Thyroid gland (tissue), 4 donors: ENCODE data around the gene ASB8.

Experiments used
- POLR2A ChIP-seq, 2 donors: fragments of 450-650 bp; IDR thresholded peaks; one replicate each; pipeline ENCODE4 v1.6.1; 2017; ENCODE audit warnings: antibody characterized with exemption in 2 of 2, mild to moderate bottlenecking in 2 of 2, moderate library complexity in 1 of 2
- TF ChIP-seq, protein P1 (sequence below), 6 experiments: fragments of 200-600 bp in 3 of 6; fragments of 450-650 bp in 3 of 6; sonication (generic) in 3 of 6; IDR thresholded peaks; one replicate each; pipeline ENCODE4 v1.5.1; 2016 to 2019; ENCODE audit warnings: antibody characterized with exemption in 6 of 6, mild to moderate bottlenecking in 2 of 6, inconsistent platforms in 1 of 6, moderate library complexity in 1 of 6

DNA sequence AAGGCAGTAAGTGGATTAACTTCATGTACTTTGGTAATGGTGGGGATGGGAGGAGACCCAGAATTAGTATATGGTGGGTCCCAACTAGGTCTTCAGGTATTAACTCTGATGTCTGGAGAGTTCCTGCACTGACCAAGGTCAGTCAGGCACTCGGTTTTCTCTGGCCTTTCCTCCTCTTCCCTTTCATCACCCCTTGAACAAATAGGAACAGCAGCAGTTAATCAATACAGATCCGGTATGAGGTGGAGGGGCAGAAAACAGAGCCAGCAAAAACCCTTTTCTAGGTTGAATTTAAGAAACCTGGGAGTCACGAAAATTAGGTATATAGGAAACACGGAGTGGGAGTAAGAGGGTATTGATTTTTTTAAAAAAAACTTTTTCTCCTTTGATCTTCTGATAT, 34.1 kb downstream of the ASB8 start:
- TF ChIP-seq, protein P1, sequence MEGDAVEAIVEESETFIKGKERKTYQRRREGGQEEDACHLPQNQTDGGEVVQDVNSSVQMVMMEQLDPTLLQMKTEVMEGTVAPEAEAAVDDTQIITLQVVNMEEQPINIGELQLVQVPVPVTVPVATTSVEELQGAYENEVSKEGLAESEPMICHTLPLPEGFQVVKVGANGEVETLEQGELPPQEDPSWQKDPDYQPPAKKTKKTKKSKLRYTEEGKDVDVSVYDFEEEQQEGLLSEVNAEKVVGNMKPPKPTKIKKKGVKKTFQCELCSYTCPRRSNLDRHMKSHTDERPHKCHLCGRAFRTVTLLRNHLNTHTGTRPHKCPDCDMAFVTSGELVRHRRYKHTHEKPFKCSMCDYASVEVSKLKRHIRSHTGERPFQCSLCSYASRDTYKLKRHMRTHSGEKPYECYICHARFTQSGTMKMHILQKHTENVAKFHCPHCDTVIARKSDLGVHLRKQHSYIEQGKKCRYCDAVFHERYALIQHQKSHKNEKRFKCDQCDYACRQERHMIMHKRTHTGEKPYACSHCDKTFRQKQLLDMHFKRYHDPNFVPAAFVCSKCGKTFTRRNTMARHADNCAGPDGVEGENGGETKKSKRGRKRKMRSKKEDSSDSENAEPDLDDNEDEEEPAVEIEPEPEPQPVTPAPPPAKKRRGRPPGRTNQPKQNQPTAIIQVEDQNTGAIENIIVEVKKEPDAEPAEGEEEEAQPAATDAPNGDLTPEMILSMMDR (IDR thresholded peaks at IDR 0.05), result no peak
- no peak for TF ChIP-seq POLR2A (IDR thresholded peaks at IDR 0.05)
